ENCODE data around the gene PROP1.
"Not testable (repeated sequence)": the region's sequence is repeated elsewhere in the genome, so short reads cannot be mapped to it uniquely, and the experiment has no call there.

- TF ChIP-seq CTCF (optimal IDR thresholded peaks at IDR 0.05 in 1 of 3, IDR thresholded peaks at IDR 0.05 in 1 of 3, conservative IDR thresholded peaks at IDR 0.05 in 1 of 3; ENCODE audit: extremely low read depth in 1 of 3, insufficient read depth in 2 of 3, low read length in 3 of 3); EZH2 (IDR thresholded peaks at IDR 0.05; ENCODE audit: low read length): not testable (repeated sequence)
These were observed 24.0 kb downstream of the PROP1 start for GRCh38 chr5:177972014-177972413.
